BE2C (cell line): ENCODE results near the gene PRR19.
"Not testable (repeated sequence)": the region's sequence is repeated elsewhere in the genome, so short reads cannot be mapped to it uniquely, and the experiment has no call there.

Source experiments
- DNase-seq: peaks from one replicate; pipeline ENCODE4 v3.0.0-alpha.2; 2020
- H3K27me3 ChIP-seq: fragments of 250-450 bp; sonication (Bioruptor Pico); 2 replicates; pipeline ENCODE4 v1.5.1; 2020; ENCODE audit warnings: mild to moderate bottlenecking
- H3K36me3 ChIP-seq: fragments of 250-450 bp; sonication (Bioruptor Pico); 2 replicates; pipeline ENCODE4 v1.5.1; 2020; ENCODE audit warnings: mild to moderate bottlenecking
- H3K4me1 ChIP-seq: fragments of 250-450 bp; sonication (Bioruptor Pico); 2 replicates; pipeline ENCODE4 v1.5.1; 2020
- H3K4me3 ChIP-seq: 2 replicates; pipeline ENCODE4 v1.5.1; 2011; ENCODE audit warnings: low read depth, low read length
- H3K9me3 ChIP-seq: fragments of 250-450 bp; sonication (Bioruptor Pico); 2 replicates; pipeline ENCODE4 v1.5.1; 2020
- TF ChIP-seq, protein P1 (sequence below): IDR thresholded peaks from 2 replicates; pipeline ENCODE4 v1.5.1; 2012; ENCODE audit warnings: mild to moderate bottlenecking, low read depth, low read length

PRR19 gene

DNA sequence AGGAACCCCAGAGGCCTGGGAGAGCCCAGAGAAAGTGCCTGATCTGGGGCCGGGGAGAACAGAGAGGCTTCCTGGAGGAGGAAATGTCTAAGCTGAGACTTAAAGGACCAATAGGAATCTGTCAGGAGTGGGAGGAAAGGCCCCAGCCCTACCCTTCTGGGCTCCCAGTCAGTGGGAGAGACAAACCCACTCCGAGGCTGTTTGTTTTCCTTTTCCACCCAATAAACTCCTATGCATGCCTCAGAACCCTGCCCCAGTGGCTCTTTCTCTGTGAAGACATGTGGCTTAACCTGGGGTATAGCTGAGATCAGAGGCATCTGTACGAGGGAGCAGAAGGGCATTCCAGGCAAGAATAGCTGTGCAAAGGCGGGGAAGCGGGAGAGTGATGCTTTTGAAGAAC is 25.4 kb downstream of the PRR19 start:
- TF ChIP-seq, protein P1, sequence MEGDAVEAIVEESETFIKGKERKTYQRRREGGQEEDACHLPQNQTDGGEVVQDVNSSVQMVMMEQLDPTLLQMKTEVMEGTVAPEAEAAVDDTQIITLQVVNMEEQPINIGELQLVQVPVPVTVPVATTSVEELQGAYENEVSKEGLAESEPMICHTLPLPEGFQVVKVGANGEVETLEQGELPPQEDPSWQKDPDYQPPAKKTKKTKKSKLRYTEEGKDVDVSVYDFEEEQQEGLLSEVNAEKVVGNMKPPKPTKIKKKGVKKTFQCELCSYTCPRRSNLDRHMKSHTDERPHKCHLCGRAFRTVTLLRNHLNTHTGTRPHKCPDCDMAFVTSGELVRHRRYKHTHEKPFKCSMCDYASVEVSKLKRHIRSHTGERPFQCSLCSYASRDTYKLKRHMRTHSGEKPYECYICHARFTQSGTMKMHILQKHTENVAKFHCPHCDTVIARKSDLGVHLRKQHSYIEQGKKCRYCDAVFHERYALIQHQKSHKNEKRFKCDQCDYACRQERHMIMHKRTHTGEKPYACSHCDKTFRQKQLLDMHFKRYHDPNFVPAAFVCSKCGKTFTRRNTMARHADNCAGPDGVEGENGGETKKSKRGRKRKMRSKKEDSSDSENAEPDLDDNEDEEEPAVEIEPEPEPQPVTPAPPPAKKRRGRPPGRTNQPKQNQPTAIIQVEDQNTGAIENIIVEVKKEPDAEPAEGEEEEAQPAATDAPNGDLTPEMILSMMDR, result no peak
- Histone ChIP-seq H3K27me3 (no peaks in the 10 kb centered on the region), H3K4me1 (no peaks in the 10 kb centered on the region; the same call in 1 of the 2 replicates), H3K36me3 (no peaks in the 10 kb centered on the region), H3K9me3 (no peaks in the 10 kb centered on the region), H3K4me3 (0 out of 2 replicates have a peak overlapping the region, but pooled peaks have one; percentile 97)
- DNase-seq, result no peak

DNA sequence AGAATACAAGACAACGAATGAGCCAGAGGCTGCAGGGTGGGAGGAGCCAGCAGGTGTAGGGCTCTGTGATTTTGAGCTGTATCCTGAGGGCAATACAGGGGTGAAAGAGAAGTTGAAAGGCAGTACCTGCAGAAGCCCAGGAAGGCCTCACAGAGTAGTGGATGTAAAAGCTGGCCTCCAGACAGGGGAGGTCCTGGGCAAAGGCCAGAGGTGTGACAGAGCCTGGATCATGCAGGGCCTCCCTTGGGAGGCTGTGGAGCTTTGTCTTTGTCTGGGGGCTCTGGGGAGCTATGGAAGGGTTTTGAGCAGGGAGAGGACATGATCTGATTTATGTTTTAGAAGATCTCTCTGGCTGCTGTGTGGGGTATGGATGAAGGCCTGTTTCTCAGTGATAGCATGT is 26.2 kb downstream of the PRR19 start:
- no peaks in the 10 kb centered on the region for H3K36me3 ChIP-seq
- H3K4me1 ChIP-seq, result no peaks in the 10 kb centered on the region; the same call in 1 of the 2 replicates
- no peak overlapping the region for H3K4me3 ChIP-seq
- TF ChIP-seq, protein P1, result no peak
- no peak for DNase-seq
- no peaks in the 10 kb centered on the region for H3K9me3 ChIP-seq
- H3K27me3 ChIP-seq, result no peaks in the 10 kb centered on the region

DNA sequence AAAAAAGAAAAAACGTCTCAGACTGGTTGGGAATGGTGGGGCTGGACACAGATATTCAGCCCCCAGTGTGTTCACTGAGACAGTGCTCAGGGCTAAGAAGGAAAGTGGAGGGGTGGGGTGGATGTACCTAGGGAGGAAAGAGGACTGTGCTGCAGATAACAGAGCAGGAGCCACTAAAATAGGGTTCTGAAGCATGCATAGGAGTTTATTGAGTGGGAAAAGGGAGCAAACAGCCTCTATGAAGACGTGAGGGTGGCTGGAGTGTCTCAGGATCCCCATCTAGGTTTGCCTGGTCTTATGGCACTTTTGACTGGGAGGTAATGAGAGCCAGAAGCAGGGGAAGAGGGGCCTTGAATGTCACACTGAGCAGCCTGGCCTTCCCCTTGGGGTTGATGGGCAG is 26.9 kb downstream of the PRR19 start:
- Histone ChIP-seq H3K27me3 (no peaks in the 10 kb centered on the region), H3K4me3 (no peak overlapping the region), H3K4me1 (no peaks in the 10 kb centered on the region; the same call in 1 of the 2 replicates), H3K36me3 (no peaks in the 10 kb centered on the region), H3K9me3 (no peaks in the 10 kb centered on the region)
- no peak for DNase-seq
- TF ChIP-seq, protein P1, result no peak

DNA sequence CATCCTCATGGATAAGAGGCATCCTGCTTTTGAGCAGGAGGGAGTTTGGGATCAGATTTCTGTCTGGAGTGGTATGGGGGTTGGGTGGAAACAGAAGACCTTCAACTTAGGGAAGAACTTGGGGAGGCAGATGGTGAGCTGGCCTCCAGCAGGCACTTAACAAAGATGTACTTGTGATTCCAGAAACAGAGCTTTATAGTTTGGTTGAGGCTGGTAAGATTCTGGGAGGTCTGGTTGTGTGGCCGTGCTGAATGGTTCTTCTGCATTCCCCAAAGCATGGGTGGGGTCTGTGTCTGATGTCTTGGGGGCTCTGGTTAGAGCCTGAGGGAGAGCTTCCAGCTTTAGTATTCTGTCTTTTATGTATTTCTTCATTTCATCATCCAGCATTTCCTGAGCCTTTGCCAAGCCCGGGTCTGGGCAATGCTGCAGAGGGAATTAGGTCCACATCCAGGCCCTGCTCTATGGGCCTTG is 28.3 kb downstream of the PRR19 start:
- DNase-seq, result no peak
- Histone ChIP-seq H3K9me3 (no peaks in the 10 kb centered on the region), H3K4me1 (no peaks in the 10 kb centered on the region; the same call in 1 of the 2 replicates), H3K4me3 (no peak overlapping the region), H3K27me3 (no peaks in the 10 kb centered on the region), H3K36me3 (no peaks in the 10 kb centered on the region)
- TF ChIP-seq, protein P1, result no peak

DNA sequence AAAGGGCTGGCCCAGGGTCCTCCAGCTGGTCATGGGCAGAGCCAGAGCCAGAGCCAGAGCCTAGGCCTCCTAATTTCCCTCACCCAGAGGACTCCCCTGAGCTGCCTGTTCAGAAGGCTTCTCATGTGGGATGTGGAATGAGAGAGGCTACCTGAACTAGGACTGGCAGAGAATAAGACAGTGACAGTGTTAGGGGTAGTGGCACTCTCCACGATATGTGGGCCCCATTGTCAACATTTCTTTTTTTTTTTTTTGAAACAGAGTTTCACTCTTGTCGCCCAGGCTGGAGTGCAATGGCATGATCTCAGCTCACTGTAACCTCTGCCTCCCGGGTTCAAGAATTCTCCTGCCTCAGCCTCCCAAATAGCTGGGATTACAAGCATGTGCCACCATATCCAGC is 29.4 kb downstream of the PRR19 start:
- H3K4me1 ChIP-seq, DNase-seq, H3K4me3 ChIP-seq: not testable (repeated sequence)

DNA sequence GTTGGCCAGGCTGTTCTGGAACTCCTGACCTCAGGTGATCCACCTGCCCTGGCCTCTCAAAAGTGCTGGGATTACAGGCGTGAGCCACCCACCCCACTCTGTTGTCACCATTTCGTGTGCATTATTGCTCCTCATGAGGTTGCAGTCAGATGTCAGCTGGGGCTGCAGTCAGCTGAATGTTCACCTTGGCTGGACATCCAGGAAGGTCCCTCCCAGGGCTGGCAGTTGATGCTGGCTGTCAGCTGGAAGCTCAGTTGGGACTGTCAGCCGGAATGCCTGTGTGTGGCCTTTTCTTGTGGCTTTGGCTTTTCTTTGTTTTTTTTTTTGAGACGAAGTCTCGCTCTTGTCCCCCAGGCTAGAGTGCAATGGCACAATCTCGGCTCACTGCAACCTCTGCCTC is 30.1 kb downstream of the PRR19 start:
- Histone ChIP-seq H3K9me3 (no peaks in the 10 kb centered on the region), H3K36me3 (peaks cover 13% of the 10 kb centered on the region; the same call in 1 of the 2 replicates), H3K27me3 (no peaks in the 10 kb centered on the region), H3K4me1 (no peaks in the 10 kb centered on the region; the same call in 1 of the 2 replicates), H3K4me3 (no peak overlapping the region)
- TF ChIP-seq, protein P1, result no peak
- DNase-seq, result no peak

More for the DNA sequence above, 29.4 kb downstream of the PRR19 start:
- not testable (repeated sequence) for H3K27me3 ChIP-seq, H3K36me3 ChIP-seq, H3K9me3 ChIP-seq
